Measurements from ENCODE around the gene TSHZ2.

TSHZ2 gene

DNA sequence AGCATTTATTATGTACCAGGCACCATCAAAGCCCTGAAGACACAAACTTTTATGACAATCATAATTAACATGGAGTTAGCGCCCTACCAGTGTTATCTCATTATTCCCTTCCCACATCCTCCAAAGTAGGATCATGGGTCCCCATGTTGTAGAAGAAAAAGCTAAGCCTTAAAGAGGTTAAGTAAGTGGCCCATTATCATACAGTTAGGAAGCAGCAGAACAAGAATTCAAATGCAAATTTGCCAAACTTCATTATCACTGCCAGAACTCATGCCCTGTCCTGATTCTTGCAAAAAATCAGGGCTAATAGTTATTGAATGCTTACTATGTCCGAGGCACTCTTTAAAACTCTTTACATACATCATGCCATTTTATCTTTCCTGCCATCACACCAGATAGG lies 310.9 kb downstream of the TSHZ2 start:
- Mint-ChIP-seq H3K9me3 (no peaks in the 10 kb centered on the region), H3K27ac (no peak overlapping the region), H3K4me3 (no peak overlapping the region), H3K27me3 (ENCODE audit: low read depth) (no peaks in the 10 kb centered on the region), H3K36me3 (ENCODE audit: low read depth) (no peaks in the 10 kb centered on the region), H3K4me1 (ENCODE audit: low read depth) (no peaks in the 10 kb centered on the region)

DNA sequence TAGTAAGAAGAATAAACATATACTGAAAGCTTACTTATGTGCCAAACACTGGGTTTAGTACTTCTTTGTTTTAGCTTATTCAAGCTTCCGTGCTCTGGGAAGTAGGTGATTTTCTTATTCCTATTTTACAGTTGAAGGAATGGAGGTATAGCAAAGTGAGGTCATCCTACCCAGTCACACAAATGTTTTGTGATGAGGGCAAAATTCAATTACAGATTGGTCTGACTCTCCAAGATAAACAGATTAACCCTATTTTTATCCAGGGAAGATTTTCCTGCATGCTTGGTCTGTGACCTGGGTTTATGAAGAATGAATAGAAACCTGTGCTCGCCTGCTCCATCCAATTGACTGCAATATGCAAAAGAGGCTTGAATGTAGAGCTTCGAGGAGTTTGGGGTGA lies 311.4 kb downstream of the TSHZ2 start:
- Mint-ChIP-seq H3K36me3 (ENCODE audit: low read depth) (no peaks in the 10 kb centered on the region), H3K27me3 (ENCODE audit: low read depth) (no peaks in the 10 kb centered on the region), H3K27ac (no peak overlapping the region), H3K9me3 (no peaks in the 10 kb centered on the region), H3K4me3 (no peak overlapping the region), H3K4me1 (ENCODE audit: low read depth) (no peaks in the 10 kb centered on the region)

DNA sequence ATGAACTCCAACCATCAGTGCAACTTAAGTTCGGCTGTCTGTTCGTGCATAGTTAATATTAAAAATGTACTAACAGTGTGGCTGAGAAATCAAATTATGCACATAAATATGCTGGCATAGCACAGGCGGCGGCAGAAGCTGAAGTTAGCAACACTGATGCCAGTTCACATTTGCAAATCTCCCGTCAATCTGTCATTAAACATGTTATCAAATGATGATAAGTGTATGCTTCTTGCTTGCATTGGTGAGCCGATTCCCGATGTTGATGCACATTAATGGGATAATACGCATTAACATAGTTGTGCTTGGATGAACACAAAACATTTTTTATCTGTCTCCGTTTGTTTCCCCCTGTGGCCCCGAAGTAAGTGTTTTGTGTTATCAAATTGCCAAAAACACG lies 312.1 kb downstream of the TSHZ2 start:
- H3K27ac Mint-ChIP-seq, result no peak overlapping the region
- H3K4me3 Mint-ChIP-seq, result no peak overlapping the region
- H3K27me3 Mint-ChIP-seq (ENCODE audit: low read depth), result no peaks in the 10 kb centered on the region
- H3K36me3 Mint-ChIP-seq (ENCODE audit: low read depth), result no peaks in the 10 kb centered on the region
- no peaks in the 10 kb centered on the region for H3K9me3 Mint-ChIP-seq
- no peaks in the 10 kb centered on the region for H3K4me1 Mint-ChIP-seq (ENCODE audit: low read depth)

DNA sequence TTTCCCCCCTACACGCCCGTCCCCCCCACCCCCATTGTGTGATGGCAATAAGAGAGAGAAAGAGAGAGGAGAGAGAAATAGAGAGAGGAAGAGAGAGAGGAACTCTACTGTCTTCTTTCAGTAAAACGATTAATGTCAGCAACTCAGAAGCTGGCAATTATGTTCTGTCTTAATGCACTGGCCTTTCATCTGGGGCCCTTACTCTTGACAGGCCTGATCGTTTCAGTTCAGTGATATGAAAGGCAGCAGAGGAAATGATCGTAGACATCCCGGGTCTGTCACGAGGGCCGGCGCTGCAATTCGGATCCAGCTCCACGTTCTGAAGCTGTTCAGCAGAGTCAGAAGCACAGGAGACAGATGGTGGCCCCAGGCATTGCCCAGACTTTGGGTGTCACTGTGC lies 312.5 kb downstream of the TSHZ2 start:
- H3K27me3 Mint-ChIP-seq (ENCODE audit: low read depth), result no peaks in the 10 kb centered on the region
- no peak overlapping the region for H3K4me3 Mint-ChIP-seq
- no peaks in the 10 kb centered on the region for H3K9me3 Mint-ChIP-seq
- H3K4me1 Mint-ChIP-seq (ENCODE audit: low read depth), result no peaks in the 10 kb centered on the region
- H3K36me3 Mint-ChIP-seq (ENCODE audit: low read depth), result no peaks in the 10 kb centered on the region
- H3K27ac Mint-ChIP-seq, result no peak overlapping the region

DNA sequence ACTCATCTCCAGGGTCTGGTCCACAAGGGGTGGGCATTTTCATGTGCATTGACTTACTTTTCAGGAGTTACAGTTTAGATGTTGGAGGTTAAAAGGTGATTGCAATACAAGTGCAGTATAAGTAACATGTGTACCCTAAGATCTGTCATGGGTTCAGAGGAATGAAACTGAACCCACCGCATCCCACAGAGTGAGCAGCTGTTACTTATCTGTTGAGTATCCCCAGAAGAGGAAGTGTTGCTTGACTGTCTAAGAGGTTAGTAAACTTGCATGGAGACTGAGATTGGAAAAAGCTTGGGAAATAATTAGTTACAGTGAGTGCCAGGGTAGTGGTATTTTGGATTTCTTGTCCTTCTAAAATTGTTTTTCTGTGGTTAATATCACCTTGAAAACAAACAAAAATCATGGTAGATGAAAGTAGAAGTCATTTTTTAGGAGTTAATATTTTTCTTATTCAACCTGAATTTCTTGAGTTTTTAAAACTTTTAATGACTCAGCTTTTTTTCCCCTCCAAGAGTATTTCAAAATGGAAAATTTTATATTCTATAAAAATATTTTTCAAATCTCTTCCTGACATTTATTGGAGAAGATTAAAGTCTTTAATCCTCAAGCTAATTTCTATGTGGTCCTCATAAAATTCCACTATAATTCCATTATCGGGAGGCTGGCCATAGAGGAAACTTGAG lies 315.3 kb downstream of the TSHZ2 start:
- Mint-ChIP-seq H3K36me3 (ENCODE audit: low read depth) (no peaks in the 10 kb centered on the region), H3K4me3 (no peak overlapping the region), H3K27ac (no peak overlapping the region), H3K9me3 (no peaks in the 10 kb centered on the region), H3K4me1 (ENCODE audit: low read depth) (no peaks in the 10 kb centered on the region), H3K27me3 (ENCODE audit: low read depth) (no peaks in the 10 kb centered on the region)

DNA sequence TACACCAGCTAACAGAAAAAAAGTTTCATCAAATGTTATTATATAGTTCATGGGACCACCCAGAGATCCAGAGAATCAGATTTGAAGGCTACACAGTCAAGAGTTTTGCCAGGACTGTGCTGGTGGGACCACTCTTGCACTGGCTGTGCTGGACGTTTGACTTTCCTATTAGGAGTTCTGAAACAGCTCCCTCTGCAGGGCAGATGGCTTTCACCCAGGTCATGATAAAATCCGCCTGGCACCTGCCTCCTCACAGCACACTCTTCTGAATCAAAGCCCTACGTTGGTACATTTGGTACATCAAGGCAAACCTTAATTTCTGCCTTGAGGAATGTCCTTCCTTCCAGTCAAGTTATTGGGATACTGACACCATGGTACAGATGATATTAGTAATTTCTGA lies 319.4 kb downstream of the TSHZ2 start:
- Mint-ChIP-seq H3K4me3 (no peak overlapping the region), H3K27me3 (ENCODE audit: low read depth) (no peaks in the 10 kb centered on the region), H3K4me1 (ENCODE audit: low read depth) (no peaks in the 10 kb centered on the region), H3K36me3 (ENCODE audit: low read depth) (no peaks in the 10 kb centered on the region), H3K9me3 (no peaks in the 10 kb centered on the region), H3K27ac (no peak overlapping the region)

DNA sequence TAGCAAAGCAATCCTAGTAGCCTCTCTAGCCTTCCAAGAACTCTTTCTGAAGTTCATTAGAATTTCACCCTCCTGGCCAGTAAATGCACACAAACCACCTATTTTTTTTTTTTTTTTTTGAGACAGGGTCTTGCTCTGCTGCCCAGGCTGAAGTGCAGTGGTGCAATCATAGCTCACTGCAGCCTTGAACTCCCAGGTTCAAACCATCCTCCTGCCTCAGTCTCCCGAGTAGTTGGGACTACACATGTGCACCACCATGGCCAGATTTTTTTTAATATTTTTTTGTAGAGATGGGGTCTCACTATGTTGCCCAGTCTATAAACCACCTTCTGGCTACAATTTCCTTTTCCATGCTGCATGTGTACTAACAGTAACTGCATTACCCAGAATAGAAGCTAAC lies 320.2 kb downstream of the TSHZ2 start:
- Mint-ChIP-seq H3K4me1 (ENCODE audit: low read depth) (no peaks in the 10 kb centered on the region), H3K4me3 (no peak overlapping the region), H3K27me3 (ENCODE audit: low read depth) (no peaks in the 10 kb centered on the region), H3K36me3 (ENCODE audit: low read depth) (no peaks in the 10 kb centered on the region), H3K27ac (no peak overlapping the region), H3K9me3 (no peaks in the 10 kb centered on the region)

DNA sequence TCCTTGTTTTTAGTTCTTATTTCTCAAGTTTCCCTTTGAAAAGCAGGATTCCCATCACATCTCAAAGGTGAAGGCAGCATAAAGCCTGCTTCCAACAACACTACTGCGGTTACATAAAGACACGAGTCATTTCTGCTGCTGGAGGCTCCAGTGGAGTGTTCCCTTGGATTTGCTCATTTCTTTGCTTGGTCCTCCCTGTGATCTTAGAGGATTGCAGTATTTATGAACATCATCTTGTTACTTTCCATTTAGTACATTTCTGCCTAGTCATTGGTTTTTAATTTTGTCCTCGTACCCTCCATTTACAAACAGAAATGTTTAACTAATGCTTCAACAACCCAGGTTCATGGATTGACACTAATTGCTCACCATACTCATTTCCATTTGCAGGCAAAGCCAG lies 322.6 kb downstream of the TSHZ2 start:
- Mint-ChIP-seq H3K9me3 (no peaks in the 10 kb centered on the region), H3K4me3 (no peak overlapping the region), H3K27ac (no peak overlapping the region), H3K36me3 (ENCODE audit: low read depth) (no peaks in the 10 kb centered on the region), H3K4me1 (ENCODE audit: low read depth) (no peaks in the 10 kb centered on the region), H3K27me3 (ENCODE audit: low read depth) (no peaks in the 10 kb centered on the region)

DNA sequence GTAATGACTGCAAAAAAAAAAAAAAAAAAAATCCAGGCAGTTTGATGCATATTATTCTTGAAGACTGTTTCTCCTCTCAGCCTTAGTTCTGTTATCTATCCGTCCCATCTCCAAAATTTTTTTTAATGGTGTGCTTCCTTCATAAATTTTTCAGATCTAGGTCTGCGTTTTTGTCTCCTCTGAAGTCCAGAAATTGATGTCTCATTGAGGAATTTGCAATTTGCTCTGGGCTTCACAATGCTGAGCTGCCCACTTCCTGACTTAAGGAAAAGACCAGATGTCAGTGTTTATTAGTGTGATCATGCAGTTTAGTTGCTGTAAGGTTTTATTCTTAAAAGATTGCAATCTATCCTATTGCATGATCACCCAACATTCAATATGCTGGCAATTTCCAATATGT lies 323.9 kb downstream of the TSHZ2 start:
- H3K4me3 Mint-ChIP-seq, result no peak overlapping the region
- no peaks in the 10 kb centered on the region for H3K27me3 Mint-ChIP-seq (ENCODE audit: low read depth)
- no peaks in the 10 kb centered on the region for H3K36me3 Mint-ChIP-seq (ENCODE audit: low read depth)
- no peaks in the 10 kb centered on the region for H3K4me1 Mint-ChIP-seq (ENCODE audit: low read depth)
- no peaks in the 10 kb centered on the region for H3K9me3 Mint-ChIP-seq
- no peak overlapping the region for H3K27ac Mint-ChIP-seq

DNA sequence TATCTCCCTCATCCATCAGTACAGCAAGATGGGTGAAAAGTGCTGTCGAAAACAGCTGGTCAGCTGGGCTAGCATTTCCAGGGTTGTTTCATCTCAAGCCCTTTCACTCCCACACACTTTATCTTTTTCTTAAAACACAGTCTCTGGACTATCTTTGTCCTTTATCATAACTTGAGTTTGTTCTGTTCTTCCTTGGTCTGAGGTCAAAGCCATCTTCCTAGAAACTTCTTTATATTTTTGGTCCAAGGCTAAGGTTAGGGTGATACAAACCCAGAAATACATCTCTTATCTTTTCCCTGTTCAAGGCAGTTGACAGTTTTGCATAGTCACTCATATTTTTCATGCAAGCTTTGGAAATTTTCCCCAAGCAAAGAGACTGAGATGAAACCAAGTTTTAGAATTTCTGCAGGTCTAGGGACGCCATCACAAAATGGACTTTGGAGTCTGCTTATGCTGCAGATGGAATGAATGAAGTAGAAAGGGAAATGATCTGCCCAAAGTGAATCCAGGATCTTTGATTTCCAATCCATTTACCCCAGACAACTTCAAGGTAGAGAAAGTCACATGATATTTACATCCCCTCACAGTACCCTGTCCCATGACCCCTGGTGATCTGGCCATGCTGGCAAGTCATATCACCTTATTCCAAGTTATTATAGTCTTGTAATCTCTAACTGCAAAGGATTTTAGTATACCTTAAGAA lies 324.4 kb downstream of the TSHZ2 start:
- H3K27me3 Mint-ChIP-seq (ENCODE audit: low read depth), result no peaks in the 10 kb centered on the region
- no peaks in the 10 kb centered on the region for H3K36me3 Mint-ChIP-seq (ENCODE audit: low read depth)
- H3K4me3 Mint-ChIP-seq, result no peak overlapping the region
- H3K9me3 Mint-ChIP-seq, result no peaks in the 10 kb centered on the region
- no peaks in the 10 kb centered on the region for H3K4me1 Mint-ChIP-seq (ENCODE audit: low read depth)
- H3K27ac Mint-ChIP-seq, result no peak overlapping the region

DNA sequence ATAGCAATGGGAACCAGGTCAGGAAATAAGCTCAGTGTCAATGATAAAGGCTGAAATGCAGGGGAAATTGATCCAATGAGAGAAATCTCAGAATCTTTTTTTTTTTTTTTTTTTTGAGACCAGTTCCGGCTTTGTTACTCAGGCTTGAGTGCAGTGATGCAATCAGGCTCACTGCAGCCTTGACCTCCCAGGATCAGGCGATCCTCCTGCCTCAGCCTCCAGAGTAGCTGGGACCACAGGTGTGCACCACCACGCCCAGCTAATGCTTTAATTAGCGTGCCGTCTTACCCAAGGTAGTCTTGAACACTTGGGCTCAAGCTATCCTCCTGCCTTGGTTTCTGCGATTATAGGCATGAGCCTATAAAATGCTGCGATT lies 325.0 kb downstream of the TSHZ2 start:
- H3K27me3 Mint-ChIP-seq (ENCODE audit: low read depth), result no peaks in the 10 kb centered on the region
- no peaks in the 10 kb centered on the region for H3K9me3 Mint-ChIP-seq

DNA sequence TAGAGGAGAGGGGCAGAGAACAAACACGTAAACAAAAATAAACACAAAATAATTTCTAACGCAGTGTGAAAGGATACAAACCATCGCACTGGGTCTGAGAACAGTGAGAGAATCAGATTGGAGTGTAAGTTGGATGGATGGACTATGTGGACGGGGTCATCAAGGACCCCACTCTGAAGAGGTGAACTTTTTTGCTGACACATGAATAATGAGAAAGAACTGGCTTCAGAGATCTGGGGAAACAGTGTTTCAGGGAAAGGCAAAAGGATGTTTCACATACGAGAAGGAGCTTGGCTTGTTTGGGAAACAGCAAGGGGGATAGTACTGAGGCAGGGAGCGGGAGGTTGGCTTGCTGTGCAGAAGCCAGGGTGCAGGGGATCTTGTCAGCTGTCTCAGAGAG lies 326.1 kb downstream of the TSHZ2 start:
- no peaks in the 10 kb centered on the region for H3K4me1 Mint-ChIP-seq (ENCODE audit: low read depth)
- no peak overlapping the region for H3K4me3 Mint-ChIP-seq
- no peaks in the 10 kb centered on the region for H3K27me3 Mint-ChIP-seq (ENCODE audit: low read depth)
- no peak overlapping the region for H3K27ac Mint-ChIP-seq
- H3K36me3 Mint-ChIP-seq (ENCODE audit: low read depth), result no peaks in the 10 kb centered on the region
- no peaks in the 10 kb centered on the region for H3K9me3 Mint-ChIP-seq

More for the DNA sequence above, 325.0 kb downstream of the TSHZ2 start:
- Mint-ChIP-seq H3K27ac (no peak overlapping the region), H3K36me3 (ENCODE audit: low read depth) (no peaks in the 10 kb centered on the region), H3K4me3 (no peak overlapping the region), H3K4me1 (ENCODE audit: low read depth) (no peaks in the 10 kb centered on the region)

DNA sequence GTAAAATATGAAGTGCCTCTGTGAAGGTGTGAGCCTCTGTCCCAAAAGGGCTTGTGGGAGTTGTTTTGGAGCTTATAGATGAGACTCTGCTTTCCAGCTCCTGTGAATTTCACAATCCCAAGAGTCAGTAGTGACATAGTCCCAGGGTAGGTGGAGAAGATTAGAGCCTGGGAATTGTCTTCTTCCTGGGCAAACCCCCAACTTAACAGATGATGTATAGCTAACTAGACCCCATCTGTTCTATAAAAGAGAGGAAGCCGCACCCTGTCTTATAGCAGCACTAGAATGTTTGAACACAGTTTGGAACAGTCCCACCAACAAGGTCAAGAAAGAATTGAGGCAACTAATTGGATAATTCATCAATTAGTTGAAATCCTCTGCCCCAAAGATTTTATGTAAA lies 326.8 kb downstream of the TSHZ2 start:
- H3K27ac Mint-ChIP-seq, result no peak overlapping the region
- no peaks in the 10 kb centered on the region for H3K9me3 Mint-ChIP-seq
- H3K4me1 Mint-ChIP-seq (ENCODE audit: low read depth), result no peaks in the 10 kb centered on the region
- H3K4me3 Mint-ChIP-seq, result no peak overlapping the region
- no peaks in the 10 kb centered on the region for H3K27me3 Mint-ChIP-seq (ENCODE audit: low read depth)
- no peaks in the 10 kb centered on the region for H3K36me3 Mint-ChIP-seq (ENCODE audit: low read depth)

DNA sequence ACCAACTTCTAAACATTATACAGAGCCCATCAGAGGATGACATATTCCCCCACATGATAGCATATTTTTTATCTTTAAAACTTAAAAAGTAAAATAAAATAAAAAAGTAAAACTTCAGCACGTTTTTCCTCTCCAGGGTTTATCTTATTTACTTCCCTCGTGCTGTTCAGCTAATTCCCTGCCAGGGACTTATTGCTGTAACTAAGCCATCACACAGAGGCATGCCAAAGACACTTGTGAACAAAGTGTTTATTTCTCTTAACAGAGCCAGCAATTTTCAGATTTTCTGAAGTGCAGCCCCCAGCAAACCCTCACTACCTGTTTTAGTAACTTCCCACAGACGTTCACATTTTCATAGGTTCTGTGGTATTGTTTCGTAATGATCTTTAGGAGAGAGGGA lies 327.7 kb downstream of the TSHZ2 start:
- Mint-ChIP-seq H3K27me3 (ENCODE audit: low read depth) (no peaks in the 10 kb centered on the region), H3K9me3 (no peaks in the 10 kb centered on the region), H3K27ac (no peak overlapping the region), H3K4me1 (ENCODE audit: low read depth) (no peaks in the 10 kb centered on the region), H3K4me3 (no peak overlapping the region), H3K36me3 (ENCODE audit: low read depth) (no peaks in the 10 kb centered on the region)

DNA sequence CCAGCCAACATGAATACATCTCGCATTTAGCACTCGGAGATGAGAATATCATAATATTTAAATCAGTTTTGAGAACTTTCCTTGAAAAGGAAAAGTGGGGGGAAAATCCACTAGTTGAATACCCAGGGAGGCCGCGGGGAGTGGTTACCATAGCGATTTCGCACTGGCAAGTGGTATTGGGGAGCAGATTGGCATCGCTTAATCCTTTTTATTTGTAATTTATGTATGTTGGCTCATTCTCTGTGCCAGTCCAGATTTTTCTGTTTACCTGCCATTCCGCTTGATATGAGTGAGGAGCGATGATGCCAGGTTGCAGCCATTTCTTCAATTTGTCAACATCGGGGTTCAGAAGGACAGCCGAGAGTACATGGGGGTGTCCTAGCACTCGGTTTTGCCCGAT lies 329.7 kb downstream of the TSHZ2 start:
- no peak overlapping the region for H3K4me3 Mint-ChIP-seq
- no peak overlapping the region for H3K27ac Mint-ChIP-seq
- H3K36me3 Mint-ChIP-seq (ENCODE audit: low read depth), result no peaks in the 10 kb centered on the region
- no peaks in the 10 kb centered on the region for H3K9me3 Mint-ChIP-seq
- H3K27me3 Mint-ChIP-seq (ENCODE audit: low read depth), result no peaks in the 10 kb centered on the region
- no peaks in the 10 kb centered on the region for H3K4me1 Mint-ChIP-seq (ENCODE audit: low read depth)
